GM23338 (cell line): ENCODE data around the gene NBAS. TPM values are rescaled to one million over a fixed set of nuclear protein-coding genes. Genes with fewer than 3 reads are reported as not detected.

ENCODE experiments used
- CREB1 ChIP-seq: fragments of 250-450 bp; sonication (Bioruptor Pico); IDR thresholded peaks from 2 replicates; pipeline ENCODE4 v1.5.0; 2020; ENCODE audit warnings: low read depth, mild to moderate bottlenecking, moderate library complexity
- JUNB ChIP-seq: IDR thresholded peaks from one replicate; pipeline ENCODE4 v1.6.1; 2016; ENCODE audit warnings: antibody characterized with exemption; ENCODE audit not compliant: unreplicated experiment
- NANOG ChIP-seq: IDR thresholded peaks from 2 replicates; pipeline ENCODE4 v1.6.1; 2016; ENCODE audit warnings: antibody characterized with exemption, borderline replicate concordance
- POLR2AphosphoS5 ChIP-seq: IDR thresholded peaks from 2 replicates; pipeline ENCODE4 v1.6.1; 2016; ENCODE audit warnings: antibody characterized with exemption, low read depth
- ZNF114 ChIP-seq: fragments of 250-450 bp; sonication (Bioruptor Pico); IDR thresholded peaks from 2 replicates; pipeline ENCODE4 v1.5.0; 2020; ENCODE audit warnings: mild to moderate bottlenecking, moderate library complexity
- polyA plus RNA-seq: library from polyadenylated mRNA; unstranded; fragments of >200 nt; fragmentation: Nextera tagmentation; extraction: Ambion mirVana; gene quantifications from 2 replicates; pipeline ENCODE4 v1.2.1, GENCODE V29; 2016
- total RNA-seq: library from RNA; depleted of rRNA; stranded (reverse); fragments of >200 nt; shearing (Covaris generic); gene quantifications from 2 replicates; pipeline ENCODE4 v1.2.3, GENCODE V29; 2014
- TF ChIP-seq, protein P1 (sequence below): IDR thresholded peaks from one replicate; pipeline ENCODE4 v1.6.1; 2018; ENCODE audit warnings: antibody characterized with exemption; ENCODE audit not compliant: unreplicated experiment
- TF ChIP-seq, protein P2 (sequence below): fragments of 250-450 bp; sonication (Bioruptor Pico); IDR thresholded peaks from 2 replicates; pipeline ENCODE4 v1.5.0; 2020; ENCODE audit warnings: mild to moderate bottlenecking, moderate library complexity

Gene NBAS
- total and polyA plus RNA-seq, 2 experiments from 2014 or later: 24.8 to 38.9 TPM

DNA sequence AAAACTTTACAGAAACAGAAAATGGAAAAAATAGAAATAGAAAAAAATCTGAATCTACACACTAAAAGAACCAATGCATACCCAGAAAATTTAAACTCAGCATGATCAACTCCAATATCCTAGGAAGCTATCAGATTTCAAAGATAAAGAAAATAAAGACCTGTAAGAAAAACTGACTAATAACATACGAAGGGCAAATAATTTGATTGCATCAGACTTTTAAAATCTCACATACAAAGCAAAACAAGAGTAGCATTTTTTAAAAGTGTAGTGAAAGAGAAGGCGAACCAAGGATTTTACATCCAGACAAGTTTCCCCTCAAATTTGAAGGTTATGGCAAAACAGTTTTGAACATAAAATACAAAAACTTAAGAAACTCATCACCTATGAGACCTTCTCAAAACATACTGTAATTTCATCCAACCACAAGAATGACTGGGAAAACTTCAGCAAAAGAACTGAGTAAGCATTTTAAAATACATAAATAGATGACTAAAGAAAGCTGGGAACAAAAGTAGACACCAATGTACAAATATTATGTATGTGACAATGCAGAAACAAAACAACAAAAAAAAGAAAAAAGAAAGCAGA is 54.8 kb downstream of the NBAS start (continued):
- TF ChIP-seq, protein P1, sequence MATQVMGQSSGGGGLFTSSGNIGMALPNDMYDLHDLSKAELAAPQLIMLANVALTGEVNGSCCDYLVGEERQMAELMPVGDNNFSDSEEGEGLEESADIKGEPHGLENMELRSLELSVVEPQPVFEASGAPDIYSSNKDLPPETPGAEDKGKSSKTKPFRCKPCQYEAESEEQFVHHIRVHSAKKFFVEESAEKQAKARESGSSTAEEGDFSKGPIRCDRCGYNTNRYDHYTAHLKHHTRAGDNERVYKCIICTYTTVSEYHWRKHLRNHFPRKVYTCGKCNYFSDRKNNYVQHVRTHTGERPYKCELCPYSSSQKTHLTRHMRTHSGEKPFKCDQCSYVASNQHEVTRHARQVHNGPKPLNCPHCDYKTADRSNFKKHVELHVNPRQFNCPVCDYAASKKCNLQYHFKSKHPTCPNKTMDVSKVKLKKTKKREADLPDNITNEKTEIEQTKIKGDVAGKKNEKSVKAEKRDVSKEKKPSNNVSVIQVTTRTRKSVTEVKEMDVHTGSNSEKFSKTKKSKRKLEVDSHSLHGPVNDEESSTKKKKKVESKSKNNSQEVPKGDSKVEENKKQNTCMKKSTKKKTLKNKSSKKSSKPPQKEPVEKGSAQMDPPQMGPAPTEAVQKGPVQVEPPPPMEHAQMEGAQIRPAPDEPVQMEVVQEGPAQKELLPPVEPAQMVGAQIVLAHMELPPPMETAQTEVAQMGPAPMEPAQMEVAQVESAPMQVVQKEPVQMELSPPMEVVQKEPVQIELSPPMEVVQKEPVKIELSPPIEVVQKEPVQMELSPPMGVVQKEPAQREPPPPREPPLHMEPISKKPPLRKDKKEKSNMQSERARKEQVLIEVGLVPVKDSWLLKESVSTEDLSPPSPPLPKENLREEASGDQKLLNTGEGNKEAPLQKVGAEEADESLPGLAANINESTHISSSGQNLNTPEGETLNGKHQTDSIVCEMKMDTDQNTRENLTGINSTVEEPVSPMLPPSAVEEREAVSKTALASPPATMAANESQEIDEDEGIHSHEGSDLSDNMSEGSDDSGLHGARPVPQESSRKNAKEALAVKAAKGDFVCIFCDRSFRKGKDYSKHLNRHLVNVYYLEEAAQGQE: no peak
- TF ChIP-seq JUNB (no peak), ZNF114 (CRISPR knock-in tag) (no peak), POLR2AphosphoS5 (no peak), NANOG (no peak), CREB1 (CRISPR knock-in tag) (no peak)
- TF ChIP-seq, protein P2, sequence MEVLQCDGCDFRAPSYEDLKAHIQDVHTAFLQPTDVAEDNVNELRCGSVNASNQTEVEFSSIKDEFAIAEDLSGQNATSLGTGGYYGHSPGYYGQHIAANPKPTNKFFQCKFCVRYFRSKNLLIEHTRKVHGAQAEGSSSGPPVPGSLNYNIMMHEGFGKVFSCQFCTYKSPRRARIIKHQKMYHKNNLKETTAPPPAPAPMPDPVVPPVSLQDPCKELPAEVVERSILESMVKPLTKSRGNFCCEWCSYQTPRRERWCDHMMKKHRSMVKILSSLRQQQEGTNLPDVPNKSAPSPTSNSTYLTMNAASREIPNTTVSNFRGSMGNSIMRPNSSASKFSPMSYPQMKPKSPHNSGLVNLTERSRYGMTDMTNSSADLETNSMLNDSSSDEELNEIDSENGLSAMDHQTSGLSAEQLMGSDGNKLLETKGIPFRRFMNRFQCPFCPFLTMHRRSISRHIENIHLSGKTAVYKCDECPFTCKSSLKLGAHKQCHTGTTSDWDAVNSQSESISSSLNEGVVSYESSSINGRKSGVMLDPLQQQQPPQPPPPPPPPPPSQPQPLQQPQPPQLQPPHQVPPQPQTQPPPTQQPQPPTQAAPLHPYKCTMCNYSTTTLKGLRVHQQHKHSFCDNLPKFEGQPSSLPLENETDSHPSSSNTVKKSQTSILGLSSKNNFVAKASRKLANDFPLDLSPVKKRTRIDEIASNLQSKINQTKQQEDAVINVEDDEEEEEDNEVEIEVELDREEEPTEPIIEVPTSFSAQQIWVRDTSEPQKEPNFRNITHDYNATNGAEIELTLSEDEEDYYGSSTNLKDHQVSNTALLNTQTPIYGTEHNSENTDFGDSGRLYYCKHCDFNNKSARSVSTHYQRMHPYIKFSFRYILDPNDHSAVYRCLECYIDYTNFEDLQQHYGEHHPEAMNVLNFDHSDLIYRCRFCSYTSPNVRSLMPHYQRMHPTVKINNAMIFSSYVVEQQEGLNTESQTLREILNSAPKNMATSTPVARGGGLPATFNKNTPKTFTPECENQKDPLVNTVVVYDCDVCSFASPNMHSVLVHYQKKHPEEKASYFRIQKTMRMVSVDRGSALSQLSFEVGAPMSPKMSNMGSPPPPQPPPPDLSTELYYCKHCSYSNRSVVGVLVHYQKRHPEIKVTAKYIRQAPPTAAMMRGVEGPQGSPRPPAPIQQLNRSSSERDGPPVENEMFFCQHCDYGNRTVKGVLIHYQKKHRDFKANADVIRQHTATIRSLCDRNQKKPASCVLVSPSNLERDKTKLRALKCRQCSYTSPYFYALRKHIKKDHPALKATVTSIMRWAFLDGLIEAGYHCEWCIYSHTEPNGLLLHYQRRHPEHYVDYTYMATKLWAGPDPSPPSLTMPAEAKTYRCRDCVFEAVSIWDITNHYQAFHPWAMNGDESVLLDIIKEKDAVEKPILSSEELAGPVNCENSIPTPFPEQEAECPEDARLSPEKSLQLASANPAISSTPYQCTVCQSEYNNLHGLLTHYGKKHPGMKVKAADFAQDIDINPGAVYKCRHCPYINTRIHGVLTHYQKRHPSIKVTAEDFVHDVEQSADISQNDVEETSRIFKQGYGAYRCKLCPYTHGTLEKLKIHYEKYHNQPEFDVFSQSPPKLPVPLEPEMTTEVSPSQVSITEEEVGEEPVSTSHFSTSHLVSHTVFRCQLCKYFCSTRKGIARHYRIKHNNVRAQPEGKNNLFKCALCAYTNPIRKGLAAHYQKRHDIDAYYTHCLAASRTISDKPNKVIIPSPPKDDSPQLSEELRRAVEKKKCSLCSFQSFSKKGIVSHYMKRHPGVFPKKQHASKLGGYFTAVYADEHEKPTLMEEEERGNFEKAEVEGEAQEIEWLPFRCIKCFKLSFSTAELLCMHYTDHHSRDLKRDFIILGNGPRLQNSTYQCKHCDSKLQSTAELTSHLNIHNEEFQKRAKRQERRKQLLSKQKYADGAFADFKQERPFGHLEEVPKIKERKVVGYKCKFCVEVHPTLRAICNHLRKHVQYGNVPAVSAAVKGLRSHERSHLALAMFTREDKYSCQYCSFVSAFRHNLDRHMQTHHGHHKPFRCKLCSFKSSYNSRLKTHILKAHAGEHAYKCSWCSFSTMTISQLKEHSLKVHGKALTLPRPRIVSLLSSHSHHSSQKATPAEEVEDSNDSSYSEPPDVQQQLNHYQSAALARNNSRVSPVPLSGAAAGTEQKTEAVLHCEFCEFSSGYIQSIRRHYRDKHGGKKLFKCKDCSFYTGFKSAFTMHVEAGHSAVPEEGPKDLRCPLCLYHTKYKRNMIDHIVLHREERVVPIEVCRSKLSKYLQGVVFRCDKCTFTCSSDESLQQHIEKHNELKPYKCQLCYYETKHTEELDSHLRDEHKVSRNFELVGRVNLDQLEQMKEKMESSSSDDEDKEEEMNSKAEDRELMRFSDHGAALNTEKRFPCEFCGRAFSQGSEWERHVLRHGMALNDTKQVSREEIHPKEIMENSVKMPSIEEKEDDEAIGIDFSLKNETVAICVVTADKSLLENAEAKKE (CRISPR knock-in tag): no peak
